ENCODE results near the gene PSTPIP1. TPM values are rescaled to one million over a fixed set of nuclear protein-coding genes. Genes with fewer than 3 reads are reported as not detected.
A peak's percentile ranks its signal among the peaks of the same experiment; 100 is the strongest.
"Not testable (repeated sequence)": the region's sequence is repeated elsewhere in the genome, so short reads cannot be mapped to it uniquely, and the experiment has no call there.

The PSTPIP1 gene
- total and polyA plus RNA-seq, 7 donors, result 2.1 to 14.3 (median 7.4) TPM

DNA sequence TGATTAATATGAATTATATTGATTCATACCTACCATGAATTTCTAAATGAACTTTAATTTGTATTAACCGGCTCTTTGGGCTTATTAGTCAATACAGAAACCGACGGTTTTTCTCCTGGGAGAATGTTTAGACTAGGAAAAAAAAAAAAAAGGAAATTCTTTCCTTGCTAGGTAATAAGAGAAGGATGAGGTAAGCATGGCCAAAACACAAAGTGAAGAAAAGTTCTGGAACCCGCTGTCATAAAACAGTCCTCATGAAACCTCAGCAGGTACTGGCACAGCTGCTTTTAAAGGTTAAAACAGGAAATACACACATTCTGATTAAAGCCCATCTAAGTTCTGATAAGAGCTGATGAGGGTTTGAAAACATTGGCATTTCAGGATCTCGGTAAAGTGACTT, 30.8 kb upstream of the PSTPIP1 start:
- 30 to 51% methylated on average over 5 of the region's 5 CpGs for WGBS, 2 donors
- TF ChIP-seq POLR2A (IDR thresholded peaks at IDR 0.05) (no peak), POLR2AphosphoS5 (IDR thresholded peaks at IDR 0.05) (no peak), EP300 (IDR thresholded peaks at IDR 0.05) (no peak)
- TF ChIP-seq, protein P1, sequence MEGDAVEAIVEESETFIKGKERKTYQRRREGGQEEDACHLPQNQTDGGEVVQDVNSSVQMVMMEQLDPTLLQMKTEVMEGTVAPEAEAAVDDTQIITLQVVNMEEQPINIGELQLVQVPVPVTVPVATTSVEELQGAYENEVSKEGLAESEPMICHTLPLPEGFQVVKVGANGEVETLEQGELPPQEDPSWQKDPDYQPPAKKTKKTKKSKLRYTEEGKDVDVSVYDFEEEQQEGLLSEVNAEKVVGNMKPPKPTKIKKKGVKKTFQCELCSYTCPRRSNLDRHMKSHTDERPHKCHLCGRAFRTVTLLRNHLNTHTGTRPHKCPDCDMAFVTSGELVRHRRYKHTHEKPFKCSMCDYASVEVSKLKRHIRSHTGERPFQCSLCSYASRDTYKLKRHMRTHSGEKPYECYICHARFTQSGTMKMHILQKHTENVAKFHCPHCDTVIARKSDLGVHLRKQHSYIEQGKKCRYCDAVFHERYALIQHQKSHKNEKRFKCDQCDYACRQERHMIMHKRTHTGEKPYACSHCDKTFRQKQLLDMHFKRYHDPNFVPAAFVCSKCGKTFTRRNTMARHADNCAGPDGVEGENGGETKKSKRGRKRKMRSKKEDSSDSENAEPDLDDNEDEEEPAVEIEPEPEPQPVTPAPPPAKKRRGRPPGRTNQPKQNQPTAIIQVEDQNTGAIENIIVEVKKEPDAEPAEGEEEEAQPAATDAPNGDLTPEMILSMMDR (IDR thresholded peaks at IDR 0.05), result no peak
- DNase-seq, result no peak
- Histone ChIP-seq H3K36me3 (no peaks in the 10 kb centered on the region), H3K9me3 (no peaks in the 10 kb centered on the region), H3K27ac (peak overlapping the region in 1 of 4 donors; percentile 51), H3K4me1 (peaks cover 0 to 41% (median 14%) of the 10 kb centered on the region in 4 donors), H3K27me3 (no peaks in the 10 kb centered on the region), H3K4me3 (no peak overlapping the region)
- intact Hi-C loops (cut with DNase I), result no loop called here

DNA sequence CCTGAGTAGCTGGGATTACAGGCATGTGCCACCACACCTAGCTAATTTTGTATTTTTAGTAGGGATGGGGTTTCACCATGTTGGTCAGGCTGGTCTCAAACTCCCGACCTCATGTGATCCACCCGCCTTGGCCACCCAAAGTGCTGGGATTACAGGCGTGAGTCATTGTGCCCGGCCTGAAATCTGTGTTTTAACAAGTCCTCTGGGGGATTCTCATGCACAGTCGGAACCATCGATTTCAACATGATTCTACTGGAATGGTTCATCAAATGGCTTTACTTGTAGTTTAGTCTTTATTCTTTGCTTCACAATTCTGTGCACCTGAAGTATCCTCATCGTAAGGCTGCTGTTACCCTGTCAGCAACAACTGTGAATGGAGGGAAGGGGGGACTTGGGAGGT, 28.9 kb upstream of the PSTPIP1 start:
- H3K27me3 ChIP-seq; H3K36me3 ChIP-seq; intact Hi-C loops (cut with DNase I); H3K4me3 ChIP-seq; H3K27ac ChIP-seq; DNase-seq; H3K9me3 ChIP-seq: not testable (repeated sequence)
- H3K4me1 ChIP-seq, result peaks cover 0 to 40% (median 13%) of the 10 kb centered on the region in 4 donors
- 86 to 92% methylated on average over 7 of the region's 7 CpGs for WGBS, 2 donors

DNA sequence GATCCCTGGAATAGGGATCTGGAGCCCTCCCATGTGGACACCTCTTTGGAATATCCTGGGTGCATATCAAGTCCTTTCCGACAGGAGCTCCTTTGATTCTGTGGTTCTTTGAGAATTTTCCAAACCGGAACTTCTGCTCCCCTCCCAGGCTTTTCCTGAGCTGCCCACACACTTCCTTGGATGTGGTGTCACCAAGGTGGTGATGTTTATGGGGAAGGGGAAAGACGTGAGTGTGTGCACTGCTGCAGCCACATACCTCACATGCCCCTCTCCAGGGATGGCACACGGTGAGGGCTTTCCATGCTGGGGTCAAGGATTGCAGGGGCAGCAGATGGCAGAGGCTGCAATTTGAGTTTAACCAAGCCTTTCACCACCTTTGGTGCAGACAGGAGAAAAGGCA, 27.9 kb upstream of the PSTPIP1 start:
- TF ChIP-seq EP300 (IDR thresholded peaks at IDR 0.05) (no peak), POLR2A (IDR thresholded peaks at IDR 0.05) (no peak)
- TF ChIP-seq, protein P1 (IDR thresholded peaks at IDR 0.05), result no peak
- Histone ChIP-seq H3K27me3 (no peaks in the 10 kb centered on the region), H3K27ac (peak overlapping the region in 1 of 4 donors; percentile 51), H3K4me3 (no peak overlapping the region), H3K9me3 (no peaks in the 10 kb centered on the region), H3K4me1 (peaks cover 0 to 29% (median 10%) of the 10 kb centered on the region in 4 donors), H3K36me3 (no peaks in the 10 kb centered on the region)
- WGBS, 2 donors, result 55 to 69% methylated on average over 4 of the region's 4 CpGs
- intact Hi-C loops (cut with DNase I), result no loop called here
- no peak for DNase-seq

DNA sequence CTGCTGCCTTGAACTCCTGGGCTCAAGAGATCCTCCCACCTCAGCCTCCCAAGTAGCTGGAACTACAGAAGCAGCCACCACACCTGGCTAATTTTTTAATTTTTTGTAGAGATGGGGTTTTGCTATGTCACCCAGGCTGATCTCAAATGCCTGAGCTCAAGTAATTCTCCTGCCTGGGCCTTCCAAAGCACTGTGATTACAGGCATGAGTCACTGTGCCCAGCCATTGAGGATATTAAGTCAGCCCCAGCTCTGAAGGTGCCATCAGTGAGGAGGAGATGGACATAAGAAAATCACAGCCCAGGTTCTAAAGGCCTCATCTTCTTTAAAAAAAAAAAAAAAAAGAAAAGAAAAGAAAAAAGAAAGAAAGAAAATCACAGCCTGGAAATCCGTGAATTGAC, 26.6 kb upstream of the PSTPIP1 start:
- peaks cover 0 to 39% (median 21%) of the 10 kb centered on the region in 4 donors for H3K4me1 ChIP-seq
- H3K9me3 ChIP-seq, result no peaks in the 10 kb centered on the region
- peak overlapping the region in 1 of 4 donors; percentile 51 for H3K27ac ChIP-seq
- DNase-seq, result no peak
- WGBS, 2 donors, result 94 to 98% methylated on average over 1 of the region's 1 CpG
- H3K4me3 ChIP-seq, result no peak overlapping the region
- H3K36me3 ChIP-seq, result no peaks in the 10 kb centered on the region
- intact Hi-C loops (cut with DNase I), result no loop called here
- H3K27me3 ChIP-seq, result no peaks in the 10 kb centered on the region
- TF ChIP-seq EP300 (IDR thresholded peaks at IDR 0.05) (no peak), POLR2A (IDR thresholded peaks at IDR 0.05) (no peak), POLR2AphosphoS5 (IDR thresholded peaks at IDR 0.05) (no peak)
- TF ChIP-seq, protein P1 (IDR thresholded peaks at IDR 0.05), result no peak

DNA sequence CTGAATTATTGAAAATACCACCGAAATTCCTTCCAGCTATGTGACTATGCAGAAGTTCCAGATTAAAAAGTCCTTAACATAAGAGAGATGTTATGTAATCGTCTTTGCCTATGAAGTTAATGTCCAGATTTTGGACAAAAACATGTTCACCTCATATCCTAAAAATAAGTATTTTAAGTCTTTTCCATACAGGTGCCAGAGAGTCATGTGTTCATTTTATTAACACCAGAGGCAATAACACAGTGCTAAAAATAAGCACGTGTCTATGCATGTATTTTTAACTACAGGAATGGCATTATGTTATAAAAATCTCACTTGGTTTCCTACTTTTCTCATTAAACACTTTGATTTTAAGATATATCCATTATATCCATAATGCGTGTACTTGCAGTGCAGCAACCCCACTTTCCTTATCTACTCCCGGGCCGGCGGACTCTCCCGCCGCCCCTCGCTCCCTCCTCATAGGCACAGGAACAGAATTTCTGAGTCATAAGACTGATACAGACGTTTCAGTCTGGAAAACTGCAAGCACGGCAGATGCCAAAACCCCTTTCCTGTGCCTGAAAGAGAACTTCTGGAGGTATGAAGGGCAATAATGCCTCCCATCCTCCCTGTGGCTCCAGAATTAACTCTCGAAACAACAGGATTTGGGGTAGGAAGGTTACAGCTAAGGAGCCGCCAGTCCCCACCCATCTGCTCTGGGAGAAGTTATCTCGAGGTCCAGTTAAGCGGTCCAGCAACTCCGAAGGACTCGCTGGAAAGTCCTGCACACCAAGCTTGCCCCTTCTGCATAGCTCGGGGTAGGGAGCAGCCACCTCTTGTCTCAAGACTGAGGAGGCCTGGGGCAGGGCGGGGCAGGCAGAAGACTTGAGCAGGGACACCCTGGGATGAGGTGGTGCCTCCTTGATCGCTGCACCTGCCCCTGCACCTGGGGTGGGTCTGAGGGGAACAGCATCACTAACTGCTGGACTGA, 22.3 kb upstream of the PSTPIP1 start:
- TF ChIP-seq EP300 (IDR thresholded peaks at IDR 0.05) (no peak), POLR2AphosphoS5 (IDR thresholded peaks at IDR 0.05) (no peak), POLR2A (IDR thresholded peaks at IDR 0.05) (no peak)
- TF ChIP-seq, protein P1 (IDR thresholded peaks at IDR 0.05), result no peak
- H3K4me3 ChIP-seq, result peak overlapping the region; percentile 10 to 32 (median 28)
- peak overlapping the region; percentile 49 to 75 (median 66) for H3K27ac ChIP-seq
- no peaks in the 10 kb centered on the region for H3K9me3 ChIP-seq
- no peaks in the 10 kb centered on the region for H3K27me3 ChIP-seq
- intact Hi-C loops (cut with DNase I), result no loop called here
- 71 to 76% methylated on average over 21 of the region's 21 CpGs for WGBS, 2 donors
- H3K36me3 ChIP-seq, result no peaks in the 10 kb centered on the region
- no peak for DNase-seq
- peaks cover 0 to 28% (median 15%) of the 10 kb centered on the region in 4 donors for H3K4me1 ChIP-seq

All from sigmoid colon (tissue), 7 donors.